AG04450 (cell line): Measurements from ENCODE around the gene ARID3C. TPM values are rescaled to one million over a fixed set of nuclear protein-coding genes. Genes with fewer than 3 reads are reported as not detected.
A peak's percentile ranks its signal among the peaks of the same experiment; 100 is the strongest.

Source experiments
- CTCF ChIA-PET: fragments of 300-600, 350-600 bp; formaldehyde crosslinking; extraction: SDS; loops from one replicate; lab custom pipeline; 2022; ENCODE audit warnings: antibody characterized with exemption, inconsistent platforms; lab: Charles Lee
- POLR2A ChIA-PET: fragments of 350-600 bp; formaldehyde crosslinking; extraction: SDS; loops from one replicate; lab custom pipeline; 2021; ENCODE audit warnings: antibody characterized with exemption, inconsistent platforms; lab: Yijun Ruan, JAX
- DNase-seq: peaks from one replicate; pipeline ENCODE4 v3.0.0-alpha.2; 2011; ENCODE audit warnings: low read depth, low spot score
- H3K27ac ChIP-seq: one replicate; pipeline ENCODE4 v1.5.1; 2012; ENCODE audit warnings: low read depth, low read length, control low read depth
- H3K27me3 ChIP-seq: one replicate; pipeline ENCODE4 v1.6.0; 2012; ENCODE audit warnings: low read length; ENCODE audit not compliant: control insufficient read depth, insufficient read depth
- H3K4me3 ChIP-seq: 2 replicates; pipeline ENCODE4 v1.5.1; 2011; ENCODE audit warnings: mild to moderate bottlenecking, low read depth, low read length, control low read depth
- H3K9me3 ChIP-seq: 2 replicates; pipeline ENCODE4 v1.5.1; 2012; ENCODE audit warnings: low read length; ENCODE audit not compliant: control insufficient read depth, insufficient read depth
- CTCF ChIP-seq: IDR thresholded peaks from 2 replicates; pipeline ENCODE4 v1.5.1; 2011; ENCODE audit warnings: low read depth, low read length, control low read depth, inconsistent platforms
- polyA plus RNA-seq: library from polyadenylated mRNA; depleted of rRNA; stranded (reverse); fragments of >200 nt; gene quantifications from 2 replicates; pipeline ENCODE4 v1.2.3, GENCODE V29; 2011

ARID3C gene
- polyA plus RNA-seq, 1 experiment, result not detected

- TF ChIP-seq CTCF, result no peak
- no peak for DNase-seq
- Histone ChIP-seq H3K27ac (no peak overlapping the region), H3K4me3 (peak overlapping the region; percentile 44; the same call in 1 of the 2 replicates), H3K27me3 (peaks cover 79% of the 10 kb centered on the region), H3K9me3 (no peaks in the 10 kb centered on the region; the same call in 1 of the 2 replicates)
- ChIA-PET CTCF (no interaction called here), POLR2A (no interaction called here)
Measured at GRCh38 chr9:34627716-34628655, 880 bp downstream of the ARID3C start.

GRCh38 chr9:34625186-34625486 is 3.7 kb downstream of the ARID3C start:
- no peaks in the 10 kb centered on the region; the same call in 1 of the 2 replicates for H3K9me3 ChIP-seq
- H3K27ac ChIP-seq, result no peak overlapping the region
- DNase-seq, result no peak
- no peak for TF ChIP-seq CTCF
- no peak overlapping the region for H3K4me3 ChIP-seq
- H3K27me3 ChIP-seq, result peaks cover 71% of the 10 kb centered on the region
- ChIA-PET CTCF (interaction anchor here (1.4 to 2.1 kb wide), 3 partner anchors 9 to 221 kb away, joined by 4 to 22 read pairs (median 6); no protein-coding TSS in a partner anchor), POLR2A (interaction anchor here (0.6 kb wide), 1 partner anchor 270 kb away, joined by 4 read pairs; no protein-coding TSS in a partner anchor)

GRCh38 chr9:34624475-34625185 is 4.2 kb downstream of the ARID3C start:
- Histone ChIP-seq H3K27ac (no peak overlapping the region), H3K4me3 (no peak overlapping the region), H3K27me3 (peaks cover 66% of the 10 kb centered on the region), H3K9me3 (no peaks in the 10 kb centered on the region; the same call in 1 of the 2 replicates)
- ChIA-PET CTCF (interaction anchor here (1.6 to 2.1 kb wide), 2 partner anchors 9 to 221 kb away, joined by 6 to 22 read pairs; no protein-coding TSS in a partner anchor), POLR2A (interaction anchor here (0.6 kb wide), 1 partner anchor 269 kb away, joined by 4 read pairs; no protein-coding TSS in a partner anchor)
- TF ChIP-seq CTCF, result no peak
- no peak for DNase-seq

- Histone ChIP-seq H3K4me3 (no peak overlapping the region), H3K27me3 (peaks cover 58% of the 10 kb centered on the region), H3K27ac (no peak overlapping the region), H3K9me3 (no peaks in the 10 kb centered on the region; the same call in 1 of the 2 replicates)
- ChIA-PET CTCF (interaction anchor here (1.3 to 5.0 kb wide), 3 partner anchors 10 to 20 kb away, joined by 5 to 45 read pairs (median 7); no protein-coding TSS in a partner anchor), POLR2A (interaction anchor here (0.8 kb wide), 1 partner anchor 14 kb away, joined by 3 read pairs; the partner anchor contains the start of gene SIGMAR1)
- no peak for TF ChIP-seq CTCF
- no peak for DNase-seq
Measured at GRCh38 chr9:34623374-34624235, 5.3 kb downstream of the ARID3C start.
